HepG2 (cell line): ENCODE results near the gene C6orf136. TPM values are rescaled to one million over a fixed set of nuclear protein-coding genes. Genes with fewer than 3 reads are reported as not detected.
A peak's percentile ranks its signal among the peaks of the same experiment; 100 is the strongest.

ENCODE experiments used
- AGO1 ChIP-seq: fragments of 200-400 bp; formaldehyde crosslinking; IDR thresholded peaks from 2 replicates; pipeline ENCODE4 v1.6.1; 2017; ENCODE audit warnings: mild to moderate bottlenecking, low read depth, low read length, moderate library complexity; ENCODE audit not compliant: poor library complexity, severe bottlenecking
- ARHGAP35 ChIP-seq: sonication (generic); formaldehyde crosslinking; IDR thresholded peaks from 2 replicates; pipeline ENCODE4 v1.9.0; 2022; ENCODE audit warnings: mild to moderate bottlenecking, inconsistent platforms, moderate library complexity, missing genetic modification reagents, borderline replicate concordance
- ATF1 ChIP-seq: IDR thresholded peaks from 2 replicates; pipeline ENCODE4 v1.6.1; 2016; ENCODE audit warnings: mild to moderate bottlenecking, control low read depth
- BCL6 ChIP-seq: IDR thresholded peaks from 2 replicates; pipeline ENCODE4 v1.6.1; 2016; ENCODE audit warnings: missing genetic modification reagents, missing compliant biosample characterization
- HNRNPL ChIP-seq: fragments of 200-400 bp; formaldehyde crosslinking; IDR thresholded peaks from 2 replicates; pipeline ENCODE4 v1.6.1; 2017; ENCODE audit warnings: mild to moderate bottlenecking, low read depth, low read length
- KMT2A ChIP-seq: sonication (generic); formaldehyde crosslinking; IDR thresholded peaks from 2 replicates; pipeline ENCODE4 v1.4.0; 2020; ENCODE audit warnings: missing genetic modification reagents
- ONECUT2 ChIP-seq: sonication (generic); formaldehyde crosslinking; IDR thresholded peaks from 2 replicates; pipeline ENCODE4 v1.4.0; 2020; ENCODE audit warnings: missing genetic modification reagents
- SCMH1 ChIP-seq: sonication (generic); formaldehyde crosslinking; IDR thresholded peaks from 2 replicates; pipeline ENCODE4 v1.9.0; 2021; ENCODE audit warnings: missing genetic modification reagents, mild to moderate bottlenecking, borderline replicate concordance
- SMAD9 ChIP-seq: sonication (generic); formaldehyde crosslinking; IDR thresholded peaks from 2 replicates; pipeline ENCODE4 v1.5.1; 2020; ENCODE audit warnings: mild to moderate bottlenecking, missing genetic modification reagents
- SPEN ChIP-seq: sonication (generic); formaldehyde crosslinking; IDR thresholded peaks from 2 replicates; pipeline ENCODE4 v1.5.1; 2020; ENCODE audit warnings: low read depth, mild to moderate bottlenecking, missing genetic modification reagents
- SRY ChIP-seq: sonication (generic); formaldehyde crosslinking; IDR thresholded peaks from 2 replicates; pipeline ENCODE4 v1.8.0; 2022; ENCODE audit warnings: mild to moderate bottlenecking, missing genetic modification reagents
- ZNF235 ChIP-seq: sonication (generic); formaldehyde crosslinking; IDR thresholded peaks from 2 replicates; pipeline ENCODE4 v1.8.1; 2023; ENCODE audit warnings: mild to moderate bottlenecking, missing genetic modification reagents, borderline replicate concordance
- ZNF343 ChIP-seq: sonication (generic); formaldehyde crosslinking; IDR thresholded peaks from 2 replicates; pipeline ENCODE4 v1.4.0; 2020; ENCODE audit warnings: mild to moderate bottlenecking, missing genetic modification reagents
- ZNF451 ChIP-seq: sonication (generic); formaldehyde crosslinking; IDR thresholded peaks from 2 replicates; pipeline ENCODE4 v1.5.0; 2020; ENCODE audit warnings: mild to moderate bottlenecking, missing genetic modification reagents
- ZNF619 ChIP-seq: sonication (generic); formaldehyde crosslinking; IDR thresholded peaks from 2 replicates; pipeline ENCODE4 v1.4.0; 2020; ENCODE audit warnings: mild to moderate bottlenecking, missing genetic modification reagents
- ZZZ3 ChIP-seq: sonication (generic); formaldehyde crosslinking; IDR thresholded peaks from 2 replicates; pipeline ENCODE4 v1.4.0; 2020; ENCODE audit warnings: missing genetic modification reagents, mild to moderate bottlenecking, borderline replicate concordance
- polyA plus RNA-seq, 8 experiments: library from polyadenylated mRNA; depleted of rRNA in 3 of 8; stranded (reverse) in 7 of 8; unstranded in 1 of 8; fragments of >200 nt; fragmentation: Illumina TruSeq in 4 of 8; extraction: Trizol in 4 of 8; gene quantifications; 2 replicates each; pipeline versions ENCODE4 v1.2.1 to v1.2.3, GENCODE V29; 2011 to 2016; ENCODE audit warnings: low read depth in 4 of 8, missing spikeins in 1 of 8, mixed read lengths in 1 of 8; ENCODE audit not compliant: insufficient read depth in 1 of 8
- total RNA-seq, 5 experiments: library from RNA; depleted of rRNA; stranded (reverse); fragments of >200 nt; fragmentation: Illumina TruSeq; extraction: Trizol; gene quantifications; 2 replicates each; pipeline ENCODE4 v1.2.3, GENCODE V29; 2016; ENCODE audit warnings: low read depth in 1 of 5
- TF ChIP-seq, protein P1 (sequence below): sonication (generic); formaldehyde crosslinking; IDR thresholded peaks from 2 replicates; pipeline ENCODE4 v1.4.0; 2020; ENCODE audit warnings: missing genetic modification reagents, borderline replicate concordance
- TF ChIP-seq, protein P2 (sequence below): IDR thresholded peaks from 2 replicates; pipeline ENCODE4 v1.6.1; 2018; ENCODE audit warnings: missing genetic modification reagents
- TF ChIP-seq, protein P3 (sequence below): IDR thresholded peaks from 2 replicates; pipeline ENCODE4 v1.6.1; 2016
- TF ChIP-seq, protein P4 (sequence below): IDR thresholded peaks from 2 replicates; pipeline ENCODE4 v1.4.0; 2020; ENCODE audit warnings: mild to moderate bottlenecking, missing genetic modification reagents

Gene C6orf136
- total and polyA plus RNA-seq, 2 of the 13 experiments (the other 11 are each of a cell fraction or from before 2014, with no cell fraction given): 12.0 to 26.2 TPM

DNA sequence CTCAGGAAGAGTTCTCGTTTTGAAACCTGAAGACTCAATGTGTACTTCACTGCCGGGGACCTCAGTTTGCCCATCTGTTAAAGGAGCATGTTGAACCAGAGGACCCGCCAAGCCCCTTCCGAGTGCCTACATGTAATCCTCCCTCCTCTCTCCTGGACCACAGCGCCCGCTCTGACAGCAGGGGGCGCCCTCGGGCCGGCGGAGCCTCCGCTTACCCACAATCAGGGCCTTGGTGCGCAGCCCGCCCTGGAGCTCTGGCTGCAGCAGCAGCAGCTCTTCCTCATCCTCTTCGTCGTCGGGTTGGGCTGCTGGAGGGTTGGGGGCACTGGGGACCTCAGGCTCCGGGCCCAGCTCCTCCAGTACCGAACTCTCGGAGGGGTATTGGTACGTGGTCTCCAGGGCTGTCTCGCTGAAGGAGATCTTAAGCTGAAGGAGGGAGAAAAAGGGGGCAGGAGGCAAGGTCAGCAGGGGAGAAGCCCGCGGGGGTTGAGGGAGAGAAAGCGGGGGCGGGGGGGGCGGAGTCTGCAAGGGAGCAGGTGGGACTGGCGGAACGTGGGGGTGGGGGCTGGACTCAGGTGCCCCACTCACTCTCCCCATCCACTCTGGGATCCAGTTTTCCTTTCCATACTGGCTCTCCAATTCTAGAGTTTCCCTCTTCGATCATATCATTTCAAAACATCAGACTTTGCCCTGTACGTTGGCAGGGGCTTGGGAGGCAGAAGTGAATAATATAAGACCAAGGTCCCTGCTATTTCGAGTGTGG lies 32.2 kb downstream of the C6orf136 start (continued):
- TF ChIP-seq, protein P1, sequence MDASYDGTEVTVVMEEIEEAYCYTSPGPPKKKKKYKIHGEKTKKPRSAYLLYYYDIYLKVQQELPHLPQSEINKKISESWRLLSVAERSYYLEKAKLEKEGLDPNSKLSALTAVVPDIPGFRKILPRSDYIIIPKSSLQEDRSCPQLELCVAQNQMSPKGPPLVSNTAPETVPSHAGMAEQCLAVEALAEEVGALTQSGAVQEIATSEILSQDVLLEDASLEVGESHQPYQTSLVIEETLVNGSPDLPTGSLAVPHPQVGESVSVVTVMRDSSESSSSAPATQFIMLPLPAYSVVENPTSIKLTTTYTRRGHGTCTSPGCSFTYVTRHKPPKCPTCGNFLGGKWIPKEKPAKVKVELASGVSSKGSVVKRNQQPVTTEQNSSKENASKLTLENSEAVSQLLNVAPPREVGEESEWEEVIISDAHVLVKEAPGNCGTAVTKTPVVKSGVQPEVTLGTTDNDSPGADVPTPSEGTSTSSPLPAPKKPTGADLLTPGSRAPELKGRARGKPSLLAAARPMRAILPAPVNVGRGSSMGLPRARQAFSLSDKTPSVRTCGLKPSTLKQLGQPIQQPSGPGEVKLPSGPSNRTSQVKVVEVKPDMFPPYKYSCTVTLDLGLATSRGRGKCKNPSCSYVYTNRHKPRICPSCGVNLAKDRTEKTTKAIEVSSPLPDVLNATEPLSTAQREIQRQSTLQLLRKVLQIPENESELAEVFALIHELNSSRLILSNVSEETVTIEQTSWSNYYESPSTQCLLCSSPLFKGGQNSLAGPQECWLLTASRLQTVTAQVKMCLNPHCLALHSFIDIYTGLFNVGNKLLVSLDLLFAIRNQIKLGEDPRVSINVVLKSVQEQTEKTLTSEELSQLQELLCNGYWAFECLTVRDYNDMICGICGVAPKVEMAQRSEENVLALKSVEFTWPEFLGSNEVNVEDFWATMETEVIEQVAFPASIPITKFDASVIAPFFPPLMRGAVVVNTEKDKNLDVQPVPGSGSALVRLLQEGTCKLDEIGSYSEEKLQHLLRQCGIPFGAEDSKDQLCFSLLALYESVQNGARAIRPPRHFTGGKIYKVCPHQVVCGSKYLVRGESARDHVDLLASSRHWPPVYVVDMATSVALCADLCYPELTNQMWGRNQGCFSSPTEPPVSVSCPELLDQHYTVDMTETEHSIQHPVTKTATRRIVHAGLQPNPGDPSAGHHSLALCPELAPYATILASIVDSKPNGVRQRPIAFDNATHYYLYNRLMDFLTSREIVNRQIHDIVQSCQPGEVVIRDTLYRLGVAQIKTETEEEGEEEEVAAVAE: peak; percentile 65
- TF ChIP-seq ZNF235: peak; percentile 70; the same call in 1 of the 2 replicates
- TF ChIP-seq AGO1: peak; percentile 55
- peak; percentile 84; the same call in 1 of the 2 replicates for TF ChIP-seq ZNF619 (CRISPR knock-in tag)
- TF ChIP-seq SRY: peak; percentile 79; the same call in 1 of the 2 replicates
- peak; percentile 76; the same call in 1 of the 2 replicates for TF ChIP-seq KMT2A
- TF ChIP-seq, protein P2, sequence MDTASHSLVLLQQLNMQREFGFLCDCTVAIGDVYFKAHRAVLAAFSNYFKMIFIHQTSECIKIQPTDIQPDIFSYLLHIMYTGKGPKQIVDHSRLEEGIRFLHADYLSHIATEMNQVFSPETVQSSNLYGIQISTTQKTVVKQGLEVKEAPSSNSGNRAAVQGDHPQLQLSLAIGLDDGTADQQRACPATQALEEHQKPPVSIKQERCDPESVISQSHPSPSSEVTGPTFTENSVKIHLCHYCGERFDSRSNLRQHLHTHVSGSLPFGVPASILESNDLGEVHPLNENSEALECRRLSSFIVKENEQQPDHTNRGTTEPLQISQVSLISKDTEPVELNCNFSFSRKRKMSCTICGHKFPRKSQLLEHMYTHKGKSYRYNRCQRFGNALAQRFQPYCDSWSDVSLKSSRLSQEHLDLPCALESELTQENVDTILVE (CRISPR knock-in tag): peak; percentile 77
- TF ChIP-seq ONECUT2: no peak
- TF ChIP-seq BCL6: peak; percentile 48; the same call in 1 of the 2 replicates
- TF ChIP-seq ZNF343: no peak
- peak; percentile 65; the same call in 1 of the 2 replicates for TF ChIP-seq SPEN (CRISPR knock-in tag)
- peak; percentile 64; the same call in 1 of the 2 replicates for TF ChIP-seq ZNF451 (CRISPR knock-in tag)
- TF ChIP-seq, protein P3, sequence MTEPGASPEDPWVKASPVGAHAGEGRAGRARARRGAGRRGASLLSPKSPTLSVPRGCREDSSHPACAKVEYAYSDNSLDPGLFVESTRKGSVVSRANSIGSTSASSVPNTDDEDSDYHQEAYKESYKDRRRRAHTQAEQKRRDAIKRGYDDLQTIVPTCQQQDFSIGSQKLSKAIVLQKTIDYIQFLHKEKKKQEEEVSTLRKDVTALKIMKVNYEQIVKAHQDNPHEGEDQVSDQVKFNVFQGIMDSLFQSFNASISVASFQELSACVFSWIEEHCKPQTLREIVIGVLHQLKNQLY (CRISPR knock-in tag): peak; percentile 61
- no peak for TF ChIP-seq ATF1 (CRISPR knock-in tag)
- TF ChIP-seq SCMH1 (CRISPR knock-in tag): no peak
- TF ChIP-seq HNRNPL: no peak
- peak; percentile 54; the same call in 1 of the 2 replicates for TF ChIP-seq ARHGAP35 (CRISPR knock-in tag)
- TF ChIP-seq ZZZ3 (CRISPR knock-in tag): no peak
- TF ChIP-seq SMAD9 (CRISPR knock-in tag): no peak
- TF ChIP-seq, protein P4, sequence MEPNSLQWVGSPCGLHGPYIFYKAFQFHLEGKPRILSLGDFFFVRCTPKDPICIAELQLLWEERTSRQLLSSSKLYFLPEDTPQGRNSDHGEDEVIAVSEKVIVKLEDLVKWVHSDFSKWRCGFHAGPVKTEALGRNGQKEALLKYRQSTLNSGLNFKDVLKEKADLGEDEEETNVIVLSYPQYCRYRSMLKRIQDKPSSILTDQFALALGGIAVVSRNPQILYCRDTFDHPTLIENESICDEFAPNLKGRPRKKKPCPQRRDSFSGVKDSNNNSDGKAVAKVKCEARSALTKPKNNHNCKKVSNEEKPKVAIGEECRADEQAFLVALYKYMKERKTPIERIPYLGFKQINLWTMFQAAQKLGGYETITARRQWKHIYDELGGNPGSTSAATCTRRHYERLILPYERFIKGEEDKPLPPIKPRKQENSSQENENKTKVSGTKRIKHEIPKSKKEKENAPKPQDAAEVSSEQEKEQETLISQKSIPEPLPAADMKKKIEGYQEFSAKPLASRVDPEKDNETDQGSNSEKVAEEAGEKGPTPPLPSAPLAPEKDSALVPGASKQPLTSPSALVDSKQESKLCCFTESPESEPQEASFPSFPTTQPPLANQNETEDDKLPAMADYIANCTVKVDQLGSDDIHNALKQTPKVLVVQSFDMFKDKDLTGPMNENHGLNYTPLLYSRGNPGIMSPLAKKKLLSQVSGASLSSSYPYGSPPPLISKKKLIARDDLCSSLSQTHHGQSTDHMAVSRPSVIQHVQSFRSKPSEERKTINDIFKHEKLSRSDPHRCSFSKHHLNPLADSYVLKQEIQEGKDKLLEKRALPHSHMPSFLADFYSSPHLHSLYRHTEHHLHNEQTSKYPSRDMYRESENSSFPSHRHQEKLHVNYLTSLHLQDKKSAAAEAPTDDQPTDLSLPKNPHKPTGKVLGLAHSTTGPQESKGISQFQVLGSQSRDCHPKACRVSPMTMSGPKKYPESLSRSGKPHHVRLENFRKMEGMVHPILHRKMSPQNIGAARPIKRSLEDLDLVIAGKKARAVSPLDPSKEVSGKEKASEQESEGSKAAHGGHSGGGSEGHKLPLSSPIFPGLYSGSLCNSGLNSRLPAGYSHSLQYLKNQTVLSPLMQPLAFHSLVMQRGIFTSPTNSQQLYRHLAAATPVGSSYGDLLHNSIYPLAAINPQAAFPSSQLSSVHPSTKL (CRISPR knock-in tag): peak; percentile 67
